DND-41 (cell line): ENCODE results near the gene ZSCAN29.

Experiments used
- ATAC-seq: fragments of 200-7000 bp; cut with Tn5 transposase; 3 replicates; pipeline ENCODE4 v1.9.1; 2021; ENCODE audit warnings: low read depth; ENCODE audit not compliant: insufficient read depth
- DNase-seq: peaks from one replicate; pipeline ENCODE4 v3.0.0-alpha.2; 2020
- H2AFZ ChIP-seq: 2 replicates; pipeline ENCODE4 v1.6.0; 2012; ENCODE audit warnings: low read depth, low read length
- H3K27ac ChIP-seq: 2 replicates; pipeline ENCODE4 v1.5.1; 2012; ENCODE audit warnings: low read length, inconsistent platforms
- H3K27me3 ChIP-seq: fragments of 200-600 bp; sonication (generic); 2 replicates; pipeline ENCODE4 v1.6.0; 2012; ENCODE audit warnings: low read length, mild to moderate bottlenecking, inconsistent platforms; ENCODE audit not compliant: insufficient read depth, poor library complexity
- H3K36me3 ChIP-seq: 2 replicates; pipeline ENCODE4 v1.5.1; 2012; ENCODE audit warnings: low read length, inconsistent platforms; ENCODE audit not compliant: insufficient read depth
- H3K4me1 ChIP-seq: 2 replicates; pipeline ENCODE4 v1.5.1; 2012; ENCODE audit warnings: mild to moderate bottlenecking, low read length; ENCODE audit not compliant: insufficient read depth
- H3K4me2 ChIP-seq: 2 replicates; pipeline ENCODE4 v1.6.0; 2012; ENCODE audit warnings: mild to moderate bottlenecking, moderate library complexity, low read length, inconsistent platforms; ENCODE audit not compliant: insufficient read depth
- H3K4me3 ChIP-seq, 2 experiments: fragments of 200-600 bp in 1 of 2; shearing (Covaris generic) in 1 of 2; 2 replicates each; pipeline ENCODE4 v1.5.1; 2012 to 2016; ENCODE audit warnings: inconsistent platforms in 2 of 2, low read length in 2 of 2, mild to moderate bottlenecking in 2 of 2, low read depth in 1 of 2, moderate library complexity in 1 of 2
- H3K79me2 ChIP-seq: 2 replicates; pipeline ENCODE4 v1.6.0; 2012; ENCODE audit warnings: low read length, inconsistent platforms; ENCODE audit not compliant: insufficient read depth
- H3K9ac ChIP-seq: 2 replicates; pipeline ENCODE4 v1.6.0; 2012; ENCODE audit warnings: low read depth, mild to moderate bottlenecking, inconsistent platforms, low read length, moderate library complexity
- H3K9me3 ChIP-seq: 2 replicates; pipeline ENCODE4 v1.5.1; 2012; ENCODE audit warnings: low read length, moderate library complexity, mild to moderate bottlenecking, inconsistent platforms; ENCODE audit not compliant: insufficient read depth, severe bottlenecking
- H4K20me1 ChIP-seq: 2 replicates; pipeline ENCODE4 v1.6.0; 2012; ENCODE audit warnings: low read length; ENCODE audit not compliant: insufficient read depth
- CTCF ChIP-seq: IDR thresholded peaks from 2 replicates; pipeline ENCODE4 v1.5.1; 2012; ENCODE audit warnings: borderline replicate concordance, low read length, moderate library complexity, mild to moderate bottlenecking; ENCODE audit not compliant: poor library complexity, severe bottlenecking; ENCODE audit errors: extremely low read depth
- EZH2 ChIP-seq: IDR thresholded peaks from 3 replicates; pipeline ENCODE4 v1.6.1; 2012; ENCODE audit warnings: borderline replicate concordance, low read depth, mild to moderate bottlenecking, moderate library complexity, low read length, inconsistent platforms; ENCODE audit not compliant: severe bottlenecking

The ZSCAN29 gene

GRCh38 chr15:43370975-43371974 is at the start of gene ZSCAN29, which contains the start of gene TUBGCP4:
TSS of gene ZSCAN29 (minus strand) at chr15:43371043. CDS start at chr15:43369913, 1,130 bp downstream.
TSS of gene TUBGCP4 (plus strand) at chr15:43371101. CDS start at chr15:43371355, 254 bp downstream.
- Histone ChIP-seq H3K79me2 (peaks cover 69% of the 10 kb centered on the region), H3K4me2 (peak within 1 kb of the TSS; percentile 99), H3K36me3 (peaks cover 24% of the 10 kb centered on the region), H3K27ac (peak within 1 kb of the TSS; percentile 81), H3K9ac (peak within 1 kb of the TSS; percentile 76), H3K9me3 (no peaks in the 10 kb centered on the region), H4K20me1 (peaks cover 1% of the 10 kb centered on the region; the same call in 1 of the 2 replicates), H3K27me3 (no peaks in the 10 kb centered on the region), H3K4me1 (peaks cover 51% of the 10 kb centered on the region), H2AFZ (peak within 1 kb of the TSS; percentile 83), H3K4me3 (peak within 1 kb of the TSS; percentile 93 to 97)
- DNase-seq, result peak; percentile 83
- TF ChIP-seq CTCF (peak; percentile 34), EZH2 (no peak)
- peak; percentile 85 for ATAC-seq

DNA sequence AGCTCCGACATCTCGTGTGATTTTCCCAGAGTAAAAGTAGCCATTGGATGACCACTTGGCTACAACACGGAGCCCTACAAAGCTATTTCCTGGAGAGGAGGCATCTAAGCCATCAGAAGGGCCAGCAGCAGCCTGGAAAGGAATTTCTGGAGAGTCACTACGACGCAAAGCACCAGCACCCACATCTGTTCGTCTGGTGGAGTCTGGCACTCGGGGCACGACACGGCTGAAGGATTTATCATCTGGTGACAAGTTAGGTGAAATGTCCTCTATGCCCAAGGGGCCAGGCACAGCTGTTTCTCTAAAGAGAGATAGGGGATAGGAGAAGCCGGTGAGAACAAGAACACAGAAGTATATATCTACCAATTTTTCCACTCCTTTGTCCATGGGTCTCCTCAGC is 49.6 kb upstream of the ZSCAN29 start:
- Histone ChIP-seq H4K20me1 (no peaks in the 10 kb centered on the region), H3K4me3 (no peak overlapping the region), H2AFZ (no peak overlapping the region), H3K27ac (no peak overlapping the region), H3K79me2 (no peaks in the 10 kb centered on the region), H3K27me3 (no peaks in the 10 kb centered on the region), H3K9ac (no peak overlapping the region), H3K9me3 (no peaks in the 10 kb centered on the region), H3K4me2 (no peak overlapping the region), H3K36me3 (peaks cover 80% of the 10 kb centered on the region), H3K4me1 (no peaks in the 10 kb centered on the region)
- TF ChIP-seq CTCF (no peak), EZH2 (no peak)
- DNase-seq (no peak), ATAC-seq (no peak)

DNA sequence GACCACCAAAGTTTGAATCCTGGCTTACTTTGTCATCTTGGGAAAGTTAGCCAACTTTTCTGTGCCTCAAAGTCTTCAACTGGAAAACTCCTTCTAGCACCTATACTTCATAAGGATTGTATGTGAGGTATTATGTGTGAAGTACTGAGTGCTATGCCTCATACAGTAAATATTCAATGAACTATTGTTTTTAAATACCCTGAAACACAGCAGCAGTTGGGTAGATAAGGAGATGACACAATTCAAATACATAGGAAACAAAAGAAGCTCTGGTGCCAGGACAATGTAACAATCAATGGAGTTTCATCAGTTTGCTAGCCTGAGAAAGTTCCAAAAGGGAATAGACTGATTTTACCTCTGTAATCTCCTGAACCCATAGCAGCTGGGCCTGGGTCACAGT is 43.4 kb upstream of the ZSCAN29 start:
- DNase-seq (no peak), ATAC-seq (no peak)
- Histone ChIP-seq H3K79me2 (no peaks in the 10 kb centered on the region), H3K9ac (no peak overlapping the region), H3K27me3 (no peaks in the 10 kb centered on the region), H3K36me3 (peaks cover 77% of the 10 kb centered on the region), H3K27ac (no peak overlapping the region), H3K4me2 (no peak overlapping the region), H4K20me1 (no peaks in the 10 kb centered on the region), H2AFZ (no peak overlapping the region), H3K4me3 (no peak overlapping the region), H3K9me3 (no peaks in the 10 kb centered on the region), H3K4me1 (no peaks in the 10 kb centered on the region)
- TF ChIP-seq CTCF (no peak), EZH2 (no peak)
